Activated CD4-positive, alpha-beta T cell treated with anti-CD3 and anti-CD28 coated beads for 24 hours (primary cell): ENCODE results near the gene ZNF665.
A peak's percentile ranks its signal among the peaks of the same experiment; 100 is the strongest.
"Not testable (repeated sequence)": the region's sequence is repeated elsewhere in the genome, so short reads cannot be mapped to it uniquely, and the experiment has no call there.

Experiments
- DNase-seq, 2 donors: peaks; one replicate each; pipeline ENCODE4 v3.0.0-alpha.2; 2020; ENCODE audit warnings: low read depth in 2 of 2

The ZNF665 gene

GRCh38 chr19:53157626-53158025 is 35.5 kb downstream of the ZNF665 start:
- DNase-seq, result no peak

DNA sequence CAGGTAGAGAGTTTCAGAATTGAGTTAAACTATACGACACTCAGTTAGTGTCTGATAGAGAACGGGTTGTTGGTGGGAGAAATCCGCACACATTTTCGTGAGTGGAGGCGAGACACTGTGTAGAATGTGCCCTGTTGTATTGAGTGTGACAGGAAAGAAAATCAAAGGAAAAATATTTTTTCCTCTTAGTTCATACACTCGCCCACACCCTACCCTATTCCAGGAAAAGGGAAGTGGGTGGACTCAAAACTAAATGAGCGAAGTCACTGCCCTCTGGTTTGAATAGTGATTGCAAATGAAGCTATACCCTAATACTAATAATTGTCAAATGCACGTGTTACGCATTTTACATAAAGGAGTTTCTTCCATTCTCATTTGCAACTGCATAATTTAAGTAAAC is 36.3 kb downstream of the ZNF665 start:
- DNase-seq, result no peak

- DNase-seq, result no peak
Measured at GRCh38 chr19:53147645-53148044, 45.5 kb downstream of the ZNF665 start.

- no peak for DNase-seq
Measured at GRCh38 chr19:53140351-53140750, 52.8 kb downstream of the ZNF665 start.

- no peak for DNase-seq
Measured at GRCh38 chr19:53136432-53136831, 56.7 kb downstream of the ZNF665 start.

DNA sequence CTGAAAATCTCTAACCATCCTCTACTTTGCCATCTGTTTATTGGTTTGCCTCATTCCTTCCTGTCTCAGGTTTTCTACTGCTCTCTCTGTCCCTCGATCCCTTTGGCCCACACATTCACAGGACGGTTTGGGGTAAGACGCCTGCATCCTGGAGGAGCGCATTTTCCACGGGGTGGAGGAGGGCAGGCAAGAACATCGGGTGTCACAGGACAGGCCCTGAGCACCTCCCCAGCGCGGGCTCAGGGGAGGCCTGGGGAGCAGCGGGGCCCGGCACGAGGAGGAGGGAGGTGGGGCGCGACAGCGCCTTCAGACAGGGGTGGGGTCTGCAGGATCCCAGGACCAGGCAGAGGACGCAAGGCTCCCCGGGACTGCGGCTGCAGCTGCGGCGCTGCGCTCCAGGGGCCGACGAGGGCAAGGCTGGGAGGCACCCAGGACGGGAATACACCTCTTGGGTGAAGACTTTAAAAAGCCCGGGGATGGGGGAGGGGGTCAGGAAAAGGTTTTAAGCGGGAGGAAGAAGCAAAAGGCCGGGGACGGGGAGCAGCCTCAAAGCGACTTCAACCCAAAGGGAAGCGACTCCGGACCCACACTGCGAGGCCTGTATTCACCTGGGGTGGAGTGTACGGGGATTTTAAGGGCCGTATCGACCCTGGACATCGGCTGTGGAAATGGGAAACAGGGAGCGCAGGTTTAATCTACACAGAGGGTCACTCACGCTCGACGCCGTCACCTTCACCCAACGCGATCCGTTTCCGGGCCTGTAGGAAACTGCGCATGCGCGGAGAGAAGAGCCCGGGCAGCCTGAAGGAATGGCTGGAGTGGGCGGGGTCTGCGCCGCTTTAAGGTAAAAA is 60.8 kb downstream of the ZNF665 start, which contains the start of gene ZNF415:
TSS of gene ZNF415 (minus strand) at position 770 of the 851 bp plus-strand sequence. CDS start 10,234 bp downstream, outside the sequence.
- DNase-seq, result peak; percentile 4 to 18

DNA sequence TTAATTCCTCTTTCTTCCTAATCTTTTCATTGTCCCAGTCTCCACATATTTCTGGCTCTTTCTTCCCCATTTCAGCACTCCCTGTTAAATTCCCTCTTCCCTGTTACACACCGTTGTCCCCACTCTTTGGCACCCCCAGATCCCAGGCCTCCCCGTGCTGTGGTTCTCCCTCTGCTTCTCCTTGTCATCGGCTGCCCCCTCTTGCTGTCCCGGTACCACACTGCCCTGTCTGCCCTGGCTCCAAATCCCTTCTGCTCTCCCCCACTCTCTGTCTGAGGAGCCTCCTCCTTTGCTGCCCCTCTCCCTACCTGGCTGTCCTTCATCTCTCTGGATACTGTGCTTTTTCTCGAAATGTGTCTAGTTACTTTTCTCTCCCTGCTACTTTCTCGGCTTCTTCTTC is 61.4 kb downstream of the ZNF665 start:
- no peak for DNase-seq

- no peak for DNase-seq
Measured at GRCh38 chr19:53131085-53131590, 62.0 kb downstream of the ZNF665 start.

DNA sequence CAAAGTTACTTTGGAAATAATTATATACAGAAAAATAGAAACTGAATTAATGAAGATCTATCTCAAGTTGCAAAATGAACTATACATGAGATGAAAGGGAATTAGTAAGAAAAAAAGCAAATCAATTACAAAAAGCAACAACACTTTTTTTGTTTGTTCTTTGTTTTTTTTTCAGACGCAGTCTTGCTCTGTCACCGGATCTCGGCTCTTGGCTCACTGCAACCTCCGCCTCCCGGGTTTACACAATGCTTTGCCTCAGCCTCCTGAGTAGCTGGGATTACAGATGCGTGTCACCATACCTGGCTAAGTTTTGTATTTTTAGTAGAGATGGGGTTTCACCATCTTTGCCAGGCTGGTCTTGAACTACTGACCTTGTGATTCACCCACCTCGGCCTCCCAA is 62.7 kb downstream of the ZNF665 start:
- DNase-seq, result no peak

- DNase-seq, result not testable (repeated sequence)
Measured at GRCh38 chr19:53126733-53127526, 66.2 kb downstream of the ZNF665 start.

DNA sequence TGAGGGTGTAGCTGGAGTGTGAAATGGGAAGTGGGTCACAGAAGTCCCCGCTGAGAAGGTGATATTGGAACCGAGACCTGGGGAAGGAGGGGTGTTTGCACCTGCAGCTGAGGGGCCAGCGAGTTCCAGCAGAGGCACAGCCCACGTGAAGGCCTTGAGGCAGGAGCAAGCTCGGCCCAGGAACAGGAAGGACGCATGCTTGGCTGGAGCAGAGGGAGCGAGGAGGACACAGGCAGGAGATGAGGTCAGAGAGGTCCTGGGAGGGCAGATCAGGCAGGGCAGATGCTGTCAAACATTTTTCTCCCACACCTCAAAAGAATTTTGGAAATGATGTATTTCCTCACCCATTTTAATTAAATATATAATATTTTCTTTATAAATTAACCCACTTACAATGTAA is 69.8 kb downstream of the ZNF665 start:
- no peak for DNase-seq
